T-helper 1 cell treated with Interleukin-12 subunit alpha and Interleukin-12 subunit beta and Interleukin-4 antibody, amounts not matched to agents 30 μg/mL and 1 μg/mL, for 36 hours (primary cell): ENCODE results near the gene ETV7.

Experiments
- H3K27ac Mint-ChIP-seq: one replicate; pipeline ENCODE4 v1.8.0; 2021; ENCODE audit warnings: mild to moderate bottlenecking, mixed read lengths
- H3K27me3 Mint-ChIP-seq: one replicate; pipeline ENCODE4 v1.8.0; 2021; ENCODE audit warnings: low read depth, mixed read lengths
- H3K36me3 Mint-ChIP-seq: one replicate; pipeline ENCODE4 v1.8.0; 2021; ENCODE audit warnings: low read depth, mixed read lengths
- H3K4me1 Mint-ChIP-seq: one replicate; pipeline ENCODE4 v1.8.0; 2021; ENCODE audit warnings: low read depth, mixed read lengths
- H3K4me3 Mint-ChIP-seq: one replicate; pipeline ENCODE4 v1.8.0; 2021; ENCODE audit warnings: mild to moderate bottlenecking, moderate library complexity, mixed read lengths
- H3K9me3 Mint-ChIP-seq: one replicate; pipeline ENCODE4 v1.8.0; 2021; ENCODE audit warnings: mixed read lengths

Gene ETV7

DNA sequence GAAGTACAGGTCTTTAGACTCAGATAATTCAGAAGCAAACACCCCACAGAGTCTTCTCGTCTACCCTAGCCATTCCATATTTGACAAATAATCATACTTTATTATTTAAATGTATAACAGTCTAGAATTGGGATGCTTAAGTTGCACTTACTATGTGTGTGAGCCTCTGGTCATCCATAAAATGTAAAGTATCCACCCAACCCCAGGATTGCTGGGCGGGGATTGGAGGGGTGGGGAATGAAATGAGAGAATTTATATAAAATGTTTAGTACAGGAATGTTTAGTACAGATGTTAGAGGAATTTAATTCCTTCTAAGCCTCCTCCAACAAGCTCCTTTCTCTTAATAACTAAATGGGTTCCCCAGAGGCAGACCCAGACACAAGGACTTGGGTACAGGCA is 67.6 kb downstream of the ETV7 start:
- Mint-ChIP-seq H3K36me3 (no peaks in the 10 kb centered on the region), H3K4me1 (no peaks in the 10 kb centered on the region), H3K27ac (no peak overlapping the region), H3K27me3 (peaks cover 27% of the 10 kb centered on the region), H3K4me3 (no peak overlapping the region), H3K9me3 (no peaks in the 10 kb centered on the region)

DNA sequence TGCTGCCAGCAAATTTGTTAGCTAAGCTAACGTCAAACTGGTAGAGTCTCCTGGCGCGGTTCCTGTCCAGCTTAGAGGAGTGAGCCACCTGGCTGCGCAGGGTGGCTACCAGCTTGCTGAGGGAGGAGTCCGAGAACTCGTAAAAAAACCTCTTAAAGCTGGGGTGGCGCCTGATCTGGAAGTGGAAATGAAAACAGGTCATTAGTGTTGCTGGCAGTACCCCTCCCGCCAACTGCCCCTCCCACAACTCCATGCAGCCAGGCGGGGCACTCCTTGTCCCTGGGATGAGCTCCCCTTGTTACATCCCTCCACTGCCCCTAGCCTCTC is 68.1 kb downstream of the ETV7 start:
- Mint-ChIP-seq H3K9me3 (no peaks in the 10 kb centered on the region), H3K27ac (no peak overlapping the region), H3K4me3 (no peak overlapping the region), H3K4me1 (no peaks in the 10 kb centered on the region), H3K27me3 (peaks cover 27% of the 10 kb centered on the region), H3K36me3 (no peaks in the 10 kb centered on the region)

DNA sequence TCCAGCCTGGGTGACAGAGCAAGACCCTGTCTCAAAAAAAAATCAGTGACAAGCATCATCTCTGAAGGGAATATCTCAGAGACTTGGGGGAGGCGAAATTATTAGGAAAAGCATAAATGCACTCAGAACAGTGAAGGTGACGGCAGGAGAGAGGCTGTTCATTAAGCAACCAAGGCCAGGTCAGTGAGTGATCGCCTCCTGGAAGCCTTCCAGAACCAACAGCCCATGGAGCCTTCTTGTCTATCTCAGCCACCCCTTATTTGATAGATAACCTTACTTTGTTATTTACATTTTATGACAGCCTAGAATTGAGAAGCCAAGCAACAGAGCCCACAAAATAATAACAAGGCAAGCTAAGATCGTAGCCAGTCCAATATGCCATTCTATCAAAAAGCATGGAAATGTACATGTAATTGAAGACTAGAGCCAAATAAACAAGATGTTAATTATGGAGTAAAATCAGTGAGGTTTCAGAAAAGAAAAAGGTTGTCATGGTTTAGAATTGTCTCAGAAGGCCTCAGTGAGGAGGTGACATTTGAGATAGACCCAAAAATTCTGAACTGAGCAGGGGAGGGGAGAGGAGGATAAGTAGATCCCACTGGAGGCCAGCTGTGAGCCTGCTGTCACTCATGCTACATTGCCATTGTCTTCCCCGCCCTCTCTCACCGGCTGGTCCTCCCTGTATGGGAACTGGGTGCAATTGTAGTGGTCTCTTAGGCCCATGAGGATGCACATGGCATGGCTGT is 68.6 kb downstream of the ETV7 start:
- no peaks in the 10 kb centered on the region for H3K36me3 Mint-ChIP-seq
- no peak overlapping the region for H3K27ac Mint-ChIP-seq
- no peaks in the 10 kb centered on the region for H3K4me1 Mint-ChIP-seq
- no peak overlapping the region for H3K4me3 Mint-ChIP-seq
- peaks cover 27% of the 10 kb centered on the region for H3K27me3 Mint-ChIP-seq
- no peaks in the 10 kb centered on the region for H3K9me3 Mint-ChIP-seq

DNA sequence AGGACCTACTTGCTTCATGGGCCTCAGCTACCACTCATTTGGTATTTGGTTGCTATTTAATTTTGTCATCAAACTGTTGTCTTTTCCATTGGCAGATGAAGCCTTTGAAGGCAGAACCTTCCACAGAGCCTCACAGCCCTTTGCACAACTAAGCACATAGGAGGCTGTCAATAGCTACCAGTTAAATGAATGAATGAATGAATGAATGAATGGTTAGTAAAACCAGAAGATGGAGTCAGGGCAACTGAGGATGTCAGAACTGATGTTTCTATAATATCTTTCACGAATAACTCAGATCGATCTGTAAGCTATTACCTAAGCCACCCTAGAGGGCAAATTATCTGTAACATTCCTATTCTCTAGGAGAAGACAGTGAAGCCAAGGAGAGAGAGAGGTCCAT is 69.8 kb downstream of the ETV7 start:
- Mint-ChIP-seq H3K4me3 (no peak overlapping the region), H3K4me1 (no peaks in the 10 kb centered on the region), H3K27ac (no peak overlapping the region), H3K27me3 (peaks cover 27% of the 10 kb centered on the region), H3K9me3 (no peaks in the 10 kb centered on the region), H3K36me3 (no peaks in the 10 kb centered on the region)
